Parathyroid adenoma (tissue), 2 donors: ENCODE results near the gene ZNF805.
A peak's percentile ranks its signal among the peaks of the same experiment; 100 is the strongest.

Experiments
- H2AFZ ChIP-seq: fragments of 300-600 bp; sonication (generic); one replicate; pipeline ENCODE4 v1.7.0; 2017; ENCODE audit warnings: antibody characterized with exemption, mild to moderate bottlenecking
- H3K27ac ChIP-seq: fragments of 300-600 bp; sonication (generic); one replicate; pipeline ENCODE4 v1.7.0; 2017
- H3K27me3 ChIP-seq: fragments of 300-600 bp; sonication (generic); one replicate; pipeline ENCODE4 v1.7.0; 2017; ENCODE audit warnings: low read length; ENCODE audit not compliant: control insufficient read depth, insufficient read depth
- H3K36me3 ChIP-seq: fragments of 300-600 bp; sonication (generic); one replicate; pipeline ENCODE4 v1.7.0; 2017; ENCODE audit warnings: low read length; ENCODE audit not compliant: control insufficient read depth, insufficient read depth
- H3K4me1 ChIP-seq: fragments of 300-600 bp; sonication (generic); one replicate; pipeline ENCODE4 v1.7.0; 2017; ENCODE audit warnings: control low read depth
- H3K4me2 ChIP-seq: fragments of 300-600 bp; sonication (generic); one replicate; pipeline ENCODE4 v1.7.0; 2017; ENCODE audit warnings: low read length
- H3K4me3 ChIP-seq: fragments of 300-600 bp; sonication (generic); one replicate; pipeline ENCODE4 v1.7.0; 2017; ENCODE audit warnings: low read depth, low read length
- H3K79me2 ChIP-seq: fragments of 300-600 bp; sonication (generic); one replicate; pipeline ENCODE4 v1.7.0; 2017; ENCODE audit warnings: control low read depth
- H3K9ac ChIP-seq: fragments of 300-600 bp; sonication (generic); one replicate; pipeline ENCODE4 v1.7.0; 2017; ENCODE audit warnings: mild to moderate bottlenecking
- H3K9me3 ChIP-seq: fragments of 300-600 bp; sonication (generic); one replicate; pipeline ENCODE4 v1.7.0; 2017; ENCODE audit warnings: low read length; ENCODE audit not compliant: control insufficient read depth
- TF ChIP-seq, protein P1 (sequence below): fragments of 300-600 bp; sonication (generic); IDR thresholded peaks from one replicate; pipeline ENCODE4 v1.7.0; 2017; ENCODE audit warnings: antibody characterized with exemption, mild to moderate bottlenecking
- donor health status: primary hyperparathyroidism.

The ZNF805 gene

DNA sequence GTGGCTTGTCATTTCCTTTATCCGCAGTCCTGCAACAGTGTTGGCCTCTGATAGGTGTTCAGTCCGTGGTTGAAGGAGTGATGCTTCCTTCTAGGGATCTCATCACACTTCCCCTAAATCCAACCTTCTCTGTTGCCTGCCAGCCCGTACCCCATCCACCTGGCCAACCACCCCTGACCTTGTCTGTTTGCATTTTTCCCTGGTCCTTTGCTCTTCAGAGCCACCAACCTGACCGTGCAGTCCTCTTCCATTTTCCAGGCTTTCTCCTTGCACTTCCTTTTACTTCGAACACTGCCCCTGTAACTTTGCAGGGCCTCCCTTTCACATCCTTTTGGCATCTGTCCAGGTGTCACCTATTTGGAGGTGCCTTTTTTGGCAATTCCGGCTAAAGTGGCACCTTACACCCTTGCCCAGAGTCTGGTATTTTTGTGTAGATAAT is 40.5 kb downstream of the ZNF805 start:
- TF ChIP-seq, protein P1, sequence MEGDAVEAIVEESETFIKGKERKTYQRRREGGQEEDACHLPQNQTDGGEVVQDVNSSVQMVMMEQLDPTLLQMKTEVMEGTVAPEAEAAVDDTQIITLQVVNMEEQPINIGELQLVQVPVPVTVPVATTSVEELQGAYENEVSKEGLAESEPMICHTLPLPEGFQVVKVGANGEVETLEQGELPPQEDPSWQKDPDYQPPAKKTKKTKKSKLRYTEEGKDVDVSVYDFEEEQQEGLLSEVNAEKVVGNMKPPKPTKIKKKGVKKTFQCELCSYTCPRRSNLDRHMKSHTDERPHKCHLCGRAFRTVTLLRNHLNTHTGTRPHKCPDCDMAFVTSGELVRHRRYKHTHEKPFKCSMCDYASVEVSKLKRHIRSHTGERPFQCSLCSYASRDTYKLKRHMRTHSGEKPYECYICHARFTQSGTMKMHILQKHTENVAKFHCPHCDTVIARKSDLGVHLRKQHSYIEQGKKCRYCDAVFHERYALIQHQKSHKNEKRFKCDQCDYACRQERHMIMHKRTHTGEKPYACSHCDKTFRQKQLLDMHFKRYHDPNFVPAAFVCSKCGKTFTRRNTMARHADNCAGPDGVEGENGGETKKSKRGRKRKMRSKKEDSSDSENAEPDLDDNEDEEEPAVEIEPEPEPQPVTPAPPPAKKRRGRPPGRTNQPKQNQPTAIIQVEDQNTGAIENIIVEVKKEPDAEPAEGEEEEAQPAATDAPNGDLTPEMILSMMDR = no peak
- no peaks in the 10 kb centered on the region for H3K36me3 ChIP-seq
- H3K27ac ChIP-seq = peak overlapping the region; percentile 98
- peak overlapping the region; percentile 97 for H3K4me2 ChIP-seq
- H3K9me3 ChIP-seq = no peaks in the 10 kb centered on the region
- peak overlapping the region; percentile 86 for H3K9ac ChIP-seq
- no peaks in the 10 kb centered on the region for H3K27me3 ChIP-seq
- peaks cover 15% of the 10 kb centered on the region for H3K4me1 ChIP-seq
- peak overlapping the region; percentile 100 for H3K4me3 ChIP-seq
- H2AFZ ChIP-seq = peak overlapping the region; percentile 92
- peaks cover 56% of the 10 kb centered on the region for H3K79me2 ChIP-seq

DNA sequence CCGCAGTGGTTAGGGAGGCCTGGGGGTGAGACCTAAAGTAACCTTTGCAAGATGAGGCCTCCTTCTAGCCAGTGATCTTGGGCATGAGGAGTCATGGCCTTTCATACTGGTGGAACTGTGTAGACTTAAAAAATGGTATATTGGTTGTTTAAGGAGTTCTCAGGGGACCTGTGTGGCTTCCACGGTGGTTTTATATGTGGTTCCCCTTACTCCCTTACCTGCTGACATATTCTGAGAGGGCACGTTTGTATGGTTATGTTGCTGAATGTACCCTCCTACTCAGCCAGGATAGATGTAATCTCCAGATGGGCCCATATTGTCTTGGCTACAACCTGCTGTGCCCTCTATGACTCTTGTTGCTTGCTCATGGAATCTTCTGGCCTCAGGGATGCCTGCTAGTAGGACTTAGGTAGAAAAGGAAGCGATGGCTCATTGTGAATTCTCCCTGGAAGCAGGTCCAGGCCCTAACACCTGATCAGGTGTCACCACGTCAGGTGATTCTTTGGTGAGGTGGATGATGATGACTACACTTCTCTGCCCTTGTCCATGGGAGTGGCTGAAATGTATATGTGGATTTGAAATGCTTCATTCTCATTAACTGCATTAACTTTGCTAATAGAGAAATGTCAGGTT is 41.7 kb downstream of the ZNF805 start:
- H3K27ac ChIP-seq = no peak overlapping the region
- peak overlapping the region; percentile 51 for H3K4me2 ChIP-seq
- H3K27me3 ChIP-seq = no peaks in the 10 kb centered on the region

DNA sequence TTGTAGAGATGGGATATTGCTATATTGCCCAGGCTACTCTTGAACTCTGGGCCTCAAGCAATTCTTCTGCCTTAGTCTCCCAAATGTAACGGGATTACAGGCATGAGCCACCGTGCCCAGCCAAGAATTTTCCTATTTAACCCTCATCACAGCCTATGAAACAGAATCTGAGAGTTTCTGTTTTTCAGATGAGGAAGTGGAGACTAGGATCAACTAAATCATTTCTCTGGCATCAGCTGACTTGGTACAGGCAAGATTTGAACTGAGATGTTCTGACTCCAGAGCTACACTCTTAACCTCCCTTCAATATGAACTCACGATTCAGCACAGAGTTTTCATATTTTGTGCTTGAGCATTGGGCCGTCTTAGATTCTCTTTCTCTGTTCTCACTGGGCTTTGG is 47.9 kb downstream of the ZNF805 start:
- Histone ChIP-seq H3K36me3 (no peaks in the 10 kb centered on the region), H3K27me3 (no peaks in the 10 kb centered on the region), H3K4me2 (no peak overlapping the region), H3K9ac (no peak overlapping the region), H3K4me3 (no peak overlapping the region), H3K79me2 (peaks cover 73% of the 10 kb centered on the region), H3K4me1 (no peaks in the 10 kb centered on the region), H3K27ac (no peak overlapping the region), H2AFZ (no peak overlapping the region), H3K9me3 (no peaks in the 10 kb centered on the region)
- TF ChIP-seq, protein P1 = no peak

More for the DNA sequence above, 41.7 kb downstream of the ZNF805 start:
- Histone ChIP-seq H2AFZ (no peak overlapping the region), H3K4me1 (peaks cover 15% of the 10 kb centered on the region), H3K4me3 (no peak overlapping the region), H3K9me3 (no peaks in the 10 kb centered on the region), H3K79me2 (peaks cover 68% of the 10 kb centered on the region), H3K9ac (no peak overlapping the region), H3K36me3 (no peaks in the 10 kb centered on the region)
- TF ChIP-seq, protein P1 = no peak

DNA sequence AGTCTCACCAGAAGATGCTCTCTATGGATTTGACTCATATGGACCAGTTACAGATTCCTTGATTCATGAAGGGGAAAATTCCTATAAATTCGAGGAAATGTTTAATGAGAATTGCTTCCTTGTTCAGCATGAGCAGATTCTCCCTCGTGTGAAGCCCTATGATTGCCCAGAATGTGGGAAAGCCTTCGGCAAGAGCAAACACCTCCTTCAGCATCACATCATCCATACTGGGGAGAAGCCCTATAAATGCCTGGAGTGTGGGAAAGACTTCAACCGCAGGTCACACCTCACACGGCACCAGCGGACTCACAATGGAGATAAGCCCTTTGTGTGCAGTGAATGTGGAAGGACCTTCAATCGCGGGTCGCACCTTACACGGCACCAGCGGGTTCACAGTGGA is 50.5 kb downstream of the ZNF805 start:
- Histone ChIP-seq H3K9ac (no peak overlapping the region), H3K4me2 (no peak overlapping the region), H3K4me1 (no peaks in the 10 kb centered on the region), H3K36me3 (no peaks in the 10 kb centered on the region), H3K27ac (no peak overlapping the region), H3K27me3 (no peaks in the 10 kb centered on the region), H3K4me3 (no peak overlapping the region), H2AFZ (no peak overlapping the region), H3K9me3 (no peaks in the 10 kb centered on the region), H3K79me2 (peaks cover 59% of the 10 kb centered on the region)
- TF ChIP-seq, protein P1 = no peak

DNA sequence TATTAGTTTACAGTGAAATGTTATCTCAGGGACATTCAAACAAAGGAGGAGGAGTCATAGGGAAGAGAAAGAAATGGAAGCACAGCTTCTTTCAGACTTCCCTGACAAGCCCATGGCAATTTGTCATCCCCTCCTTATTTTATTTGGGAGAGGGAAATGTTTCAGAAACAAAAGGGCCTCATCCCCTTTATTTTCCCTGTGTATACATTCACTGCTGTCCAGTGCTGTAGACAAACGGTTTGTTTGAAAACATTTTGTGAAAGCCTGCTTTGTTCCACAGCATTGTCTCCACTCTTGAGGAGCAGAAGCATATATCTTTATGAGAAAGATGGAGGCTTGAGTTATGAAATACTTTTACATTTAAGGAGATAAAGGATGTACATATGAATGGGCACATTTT is 52.1 kb downstream of the ZNF805 start:
- Histone ChIP-seq H3K4me3 (no peak overlapping the region), H3K79me2 (peaks cover 46% of the 10 kb centered on the region), H3K27ac (no peak overlapping the region), H3K4me2 (no peak overlapping the region), H3K9me3 (no peaks in the 10 kb centered on the region), H3K36me3 (no peaks in the 10 kb centered on the region), H3K4me1 (no peaks in the 10 kb centered on the region), H3K27me3 (no peaks in the 10 kb centered on the region), H2AFZ (no peak overlapping the region), H3K9ac (no peak overlapping the region)
- TF ChIP-seq, protein P1 = no peak
